Mucosa of rectum (tissue), 2 donors: ENCODE measurements around the gene ZNF692.

ENCODE experiments used
- H3K27ac ChIP-seq, 2 donors: one replicate each; pipeline ENCODE4 v1.7.0; 2013; ENCODE audit warnings: inconsistent platforms in 2 of 2, low read depth in 2 of 2, low read length in 2 of 2
- H3K27me3 ChIP-seq, 2 donors: one replicate each; pipeline ENCODE4 v1.7.0; 2013; ENCODE audit warnings: low read length in 2 of 2; ENCODE audit not compliant: control insufficient read depth in 2 of 2, insufficient read depth in 2 of 2
- H3K36me3 ChIP-seq, 2 donors: one replicate each; pipeline ENCODE4 v1.7.0; 2013; ENCODE audit warnings: low read length in 2 of 2; ENCODE audit not compliant: control insufficient read depth in 2 of 2, insufficient read depth in 2 of 2
- H3K4me1 ChIP-seq, 2 donors: one replicate each; pipeline ENCODE4 v1.7.0; 2013; ENCODE audit warnings: low read length in 2 of 2, mild to moderate bottlenecking in 1 of 2; ENCODE audit not compliant: control insufficient read depth in 2 of 2, insufficient read depth in 2 of 2
- H3K4me3 ChIP-seq, 2 donors: one replicate each; pipeline ENCODE4 v1.7.0; 2013; ENCODE audit warnings: low read length in 2 of 2
- H3K9ac ChIP-seq, 2 donors: one replicate each; pipeline ENCODE4 v1.7.0; 2013; ENCODE audit warnings: low read length in 2 of 2, low read depth in 1 of 2, mild to moderate bottlenecking in 1 of 2
- H3K9me3 ChIP-seq, 2 donors: one replicate each; pipeline ENCODE4 v1.7.0; 2013; ENCODE audit warnings: low read length in 2 of 2; ENCODE audit not compliant: control insufficient read depth in 2 of 2
- donor health status: healthy.
- donor health status: Normal muscosa, but diverticular disease.

The ZNF692 gene

GRCh38 chr1:248858891-248859889 is at the start of gene ZNF692:
ZNF692 (minus strand) TSS chr1:248859085; CDS start chr1:248858309, 776 bp downstream.
- Histone ChIP-seq H3K4me1 (peaks cover 23 to 32% of the 10 kb centered on the region in 2 donors), H3K27me3 (no peaks in the 10 kb centered on the region), H3K4me3 (peak within 1 kb of the TSS; percentile 92 to 93), H3K36me3 (peaks cover 0 to 3% of the 10 kb centered on the region in 2 donors), H3K27ac (peak within 1 kb of the TSS; percentile 89 to 91), H3K9ac (peak within 1 kb of the TSS; percentile 92 to 96), H3K9me3 (no peaks in the 10 kb centered on the region)

- H3K9ac ChIP-seq = peak overlapping the region; percentile 72 to 83
- H3K27ac ChIP-seq = peak overlapping the region; percentile 78 to 84
- H3K36me3 ChIP-seq = peaks cover 0 to 3% of the 10 kb centered on the region in 2 donors
- peaks cover 4 to 5% of the 10 kb centered on the region in 2 donors for H3K4me1 ChIP-seq
- H3K9me3 ChIP-seq = no peaks in the 10 kb centered on the region
- peak overlapping the region; percentile 82 to 87 for H3K4me3 ChIP-seq
- no peaks in the 10 kb centered on the region for H3K27me3 ChIP-seq
These were observed 48.1 kb upstream of the ZNF692 start for GRCh38 chr1:248906753-248907661.

- peaks cover 4 to 5% of the 10 kb centered on the region in 2 donors for H3K4me1 ChIP-seq
- peak within 1 kb of the TSS; percentile 92 to 99 for H3K27ac ChIP-seq
- peaks cover 0 to 3% of the 10 kb centered on the region in 2 donors for H3K36me3 ChIP-seq
- H3K27me3 ChIP-seq = no peaks in the 10 kb centered on the region
- no peaks in the 10 kb centered on the region for H3K9me3 ChIP-seq
- H3K4me3 ChIP-seq = peak within 1 kb of the TSS; percentile 82 to 87
- H3K9ac ChIP-seq = peak within 1 kb of the TSS; percentile 74 to 83
These were observed 47.3 kb upstream of the ZNF692 start, which contains the start of gene PGBD2 for GRCh38 chr1:248906009-248906752. PGBD2 (plus strand) TSS chr1:248906235; CDS start chr1:248913863, 7,628 bp downstream.

- Histone ChIP-seq H3K4me1 (peaks cover 4 to 5% of the 10 kb centered on the region in 2 donors), H3K27me3 (no peaks in the 10 kb centered on the region), H3K4me3 (peak overlapping the region; percentile 70 to 82), H3K9ac (peak overlapping the region; percentile 74), H3K9me3 (no peaks in the 10 kb centered on the region), H3K27ac (peak overlapping the region; percentile 92 to 99), H3K36me3 (peaks cover 0 to 3% of the 10 kb centered on the region in 2 donors)
These were observed 46.8 kb upstream of the ZNF692 start for GRCh38 chr1:248905662-248906008.

GRCh38 chr1:248904437-248905216 is 45.7 kb upstream of the ZNF692 start:
- H3K27ac ChIP-seq = no peak overlapping the region
- no peaks in the 10 kb centered on the region for H3K36me3 ChIP-seq
- H3K27me3 ChIP-seq = peaks cover 0 to 3% of the 10 kb centered on the region in 2 donors
- H3K4me1 ChIP-seq = peaks cover 4 to 5% of the 10 kb centered on the region in 2 donors
- no peaks in the 10 kb centered on the region for H3K9me3 ChIP-seq
- H3K9ac ChIP-seq = no peak overlapping the region
- H3K4me3 ChIP-seq = no peak overlapping the region

GRCh38 chr1:248901578-248901977 is 42.7 kb upstream of the ZNF692 start:
- no peak overlapping the region for H3K4me3 ChIP-seq
- H3K27me3 ChIP-seq = peaks cover 0 to 5% of the 10 kb centered on the region in 2 donors
- no peaks in the 10 kb centered on the region for H3K9me3 ChIP-seq
- H3K27ac ChIP-seq = no peak overlapping the region
- no peaks in the 10 kb centered on the region for H3K36me3 ChIP-seq
- H3K9ac ChIP-seq = no peak overlapping the region
- no peaks in the 10 kb centered on the region for H3K4me1 ChIP-seq

- Histone ChIP-seq H3K9me3 (no peaks in the 10 kb centered on the region), H3K36me3 (no peaks in the 10 kb centered on the region), H3K27ac (no peak overlapping the region), H3K9ac (no peak overlapping the region), H3K27me3 (peaks cover 0 to 5% of the 10 kb centered on the region in 2 donors), H3K4me3 (no peak overlapping the region), H3K4me1 (no peaks in the 10 kb centered on the region)
These were observed 41.8 kb upstream of the ZNF692 start for GRCh38 chr1:248900637-248901036.

- no peaks in the 10 kb centered on the region for H3K4me1 ChIP-seq
- H3K27me3 ChIP-seq = peaks cover 0 to 5% of the 10 kb centered on the region in 2 donors
- H3K36me3 ChIP-seq = no peaks in the 10 kb centered on the region
- no peak overlapping the region for H3K4me3 ChIP-seq
- H3K9me3 ChIP-seq = no peaks in the 10 kb centered on the region
- H3K9ac ChIP-seq = no peak overlapping the region
- H3K27ac ChIP-seq = no peak overlapping the region
These were observed 38.8 kb upstream of the ZNF692 start for GRCh38 chr1:248897412-248898337.
